HCT116 (cell line): Measurements from ENCODE around the gene NHERF1. TPM values are rescaled to one million over a fixed set of nuclear protein-coding genes. Genes with fewer than 3 reads are reported as not detected.

ENCODE experiments used
- ATAC-seq: fragments of 200-7000 bp; cut with Tn5 transposase; 2 replicates; pipeline ENCODE4 v1.9.1; 2020; ENCODE audit warnings: mild to moderate bottlenecking, moderate library complexity
- Bru-seq: library from RNA; stranded (reverse); fragments of 400-500 nt; gene quantifications from one replicate; lab custom pipeline; 2021; lab: Mats Ljungman, UMichigan
- BruChase-seq, 2 experiments: library from RNA; stranded (reverse); fragments of 400-500 nt; gene quantifications; one replicate each; lab custom pipeline; 2021; lab: Mats Ljungman, UMichigan
- BruUV-seq: library from RNA; stranded (reverse); fragments of 400-500 nt; replicated peaks from 2 replicates; lab custom pipeline; 2021; lab: Mats Ljungman, UMichigan
- CTCF ChIA-PET: fragments of 300-600 bp; sonication (Branson Sonifier 250); formaldehyde crosslinking; loops from one replicate; lab custom pipeline; 2021; ENCODE audit warnings: antibody characterized with exemption; lab: Charles Lee
- POLR2A ChIA-PET: fragments of 300-600, 350-600 bp; sonication (Branson Sonifier 250); formaldehyde crosslinking; loops from one replicate; lab custom pipeline; 2021; ENCODE audit warnings: antibody characterized with exemption; lab: Charles Lee
- RAD21 ChIA-PET, 2 experiments: fragments of 300-600 bp; sonication (Branson Sonifier 250); formaldehyde crosslinking; loops; one replicate each; lab custom pipeline; 2023; ENCODE audit warnings: low total read pairs in 2 of 2; ENCODE audit not compliant: uncharacterized antibody in 2 of 2, unreplicated experiment in 2 of 2, low non-redundant PET in 1 of 2; lab: Charles Lee
- DNase-seq: peaks from one replicate; pipeline ENCODE4 v3.0.0-alpha.2; 2010; ENCODE audit warnings: low read depth, low spot score
- H2AFZ ChIP-seq: fragments of 200-600 bp; shearing (Covaris generic), sonication (generic); 2 replicates; pipeline ENCODE4 v1.6.1; 2017; ENCODE audit warnings: low read depth, mixed run types, mixed read lengths, antibody characterized with exemption, low read length; ENCODE audit not compliant: poor library complexity, severe bottlenecking
- H3K27ac ChIP-seq: 2 replicates; pipeline ENCODE4 v1.5.1; 2012; ENCODE audit warnings: low read depth, low read length
- H3K27me3 ChIP-seq: fragments of 200-600 bp; sonication (generic); 2 replicates; pipeline ENCODE4 v1.6.1; 2016; ENCODE audit warnings: mixed run types, low read length, mixed read lengths; ENCODE audit not compliant: insufficient read depth
- H3K36me3 ChIP-seq, 2 experiments: fragments of 200-500 bp in 1 of 2; fragments of 200-600 bp in 1 of 2; sonication (Bioruptor generic) in 1 of 2; sonication (generic) in 1 of 2; 2 replicates each; pipeline versions ENCODE4 v1.5.1 to v1.6.1; 2014 to 2016; ENCODE audit warnings: low read length in 2 of 2, inconsistent platforms in 1 of 2, mixed read lengths in 1 of 2, mixed run types in 1 of 2; ENCODE audit not compliant: insufficient read depth in 2 of 2, control insufficient read depth in 1 of 2
- H3K4me1 ChIP-seq, 2 experiments: fragments of 200-600 bp in 1 of 2; sonication (generic) in 1 of 2; 2 replicates each; pipeline versions ENCODE4 v1.5.1 to v1.6.1; 2012 to 2017; ENCODE audit warnings: low read length in 2 of 2, inconsistent platforms in 1 of 2, mild to moderate bottlenecking in 1 of 2, mixed read lengths in 1 of 2, mixed run types in 1 of 2, moderate library complexity in 1 of 2; ENCODE audit not compliant: insufficient read depth in 2 of 2, control insufficient read depth in 1 of 2
- H3K4me2 ChIP-seq: fragments of 200-600 bp; sonication (generic); 2 replicates; pipeline ENCODE4 v1.6.1; 2017; ENCODE audit warnings: mixed run types, low read length, mixed read lengths
- H3K4me3 ChIP-seq, 2 experiments: fragments of 200-600 bp in 1 of 2; sonication (generic) in 1 of 2; replicated peaks in 1 of 2; 2 replicates each; pipeline ENCODE4 v1.5.1; 2011 to 2016; ENCODE audit warnings: low read length in 2 of 2, control low read depth in 1 of 2, low read depth in 1 of 2, mild to moderate bottlenecking in 1 of 2, mixed read lengths in 1 of 2, mixed run types in 1 of 2
- H3K79me2 ChIP-seq: fragments of 200-600 bp; sonication (generic); 2 replicates; pipeline ENCODE4 v1.6.1; 2017; ENCODE audit warnings: mild to moderate bottlenecking, mixed run types, low read length, moderate library complexity, mixed read lengths; ENCODE audit not compliant: insufficient read depth
- H3K9ac ChIP-seq: fragments of 200-600 bp; sonication (generic); 2 replicates; pipeline ENCODE4 v1.6.1; 2016; ENCODE audit warnings: low read length, mixed read lengths
- H3K9me2 ChIP-seq: fragments of 200-600 bp; sonication (generic), shearing (Covaris generic); 2 replicates; pipeline ENCODE4 v1.6.1; 2017; ENCODE audit warnings: mixed run types, mild to moderate bottlenecking, moderate library complexity; ENCODE audit not compliant: insufficient read depth
- H3K9me3 ChIP-seq, 2 experiments: fragments of 200-500 bp in 1 of 2; fragments of 200-600 bp in 1 of 2; sonication (Bioruptor generic) in 1 of 2; sonication (generic) in 1 of 2; 2 replicates each; pipeline ENCODE4 v1.6.1; 2014 to 2017; ENCODE audit warnings: low read length in 2 of 2, mixed read lengths in 2 of 2, inconsistent platforms in 1 of 2, low read depth in 1 of 2, mild to moderate bottlenecking in 1 of 2, mixed run types in 1 of 2, moderate library complexity in 1 of 2; ENCODE audit not compliant: control insufficient read depth in 1 of 2, insufficient read depth in 1 of 2
- H4K20me1 ChIP-seq: fragments of 200-600 bp; sonication (generic), shearing (Covaris generic); 2 replicates; pipeline ENCODE4 v1.6.1; 2017; ENCODE audit warnings: mixed run types, mild to moderate bottlenecking, moderate library complexity; ENCODE audit not compliant: insufficient read depth
- ATF3 ChIP-seq: IDR thresholded peaks from 2 replicates; pipeline ENCODE4 v1.6.1; 2012
- CBX3 ChIP-seq: IDR thresholded peaks from 2 replicates; pipeline ENCODE4 v1.6.1; 2012; ENCODE audit warnings: low read depth
- CEBPB ChIP-seq: IDR thresholded peaks from 2 replicates; pipeline ENCODE4 v1.6.1; 2012; ENCODE audit warnings: low read depth
- EGR1 ChIP-seq: IDR thresholded peaks from 2 replicates; pipeline ENCODE4 v1.6.1; 2012; ENCODE audit warnings: low read depth
- ELF1 ChIP-seq: IDR thresholded peaks from 2 replicates; pipeline ENCODE4 v1.6.1; 2012; ENCODE audit warnings: low read depth, borderline replicate concordance
- EZH2 ChIP-seq: fragments of 200-600 bp; sonication (generic); IDR thresholded peaks from 2 replicates; pipeline ENCODE4 v1.6.1; 2017; ENCODE audit warnings: antibody characterized with exemption, mixed run types
- EZH2phosphoT487 ChIP-seq: fragments of 200-600 bp; IDR thresholded peaks from 2 replicates; pipeline ENCODE4 v1.6.1; 2018; ENCODE audit warnings: antibody characterized with exemption, borderline replicate concordance
- FOSL1 ChIP-seq: IDR thresholded peaks from 2 replicates; pipeline ENCODE4 v1.6.1; 2012; ENCODE audit warnings: low read depth
- POLR2AphosphoS5 ChIP-seq: IDR thresholded peaks from 2 replicates; pipeline ENCODE4 v1.6.1; 2011; ENCODE audit warnings: mild to moderate bottlenecking, low read depth, low read length, moderate library complexity
- SIN3A ChIP-seq: IDR thresholded peaks from 2 replicates; pipeline ENCODE4 v1.6.1; 2012; ENCODE audit warnings: low read depth
- SRF ChIP-seq: IDR thresholded peaks from 2 replicates; pipeline ENCODE4 v1.6.1; 2012; ENCODE audit warnings: low read depth
- TCF7L2 ChIP-seq: IDR thresholded peaks from 2 replicates; pipeline ENCODE4 v1.7.0; 2011; ENCODE audit warnings: borderline replicate concordance, inconsistent platforms; ENCODE audit not compliant: insufficient read depth, insufficient read length; ENCODE audit errors: extremely low read depth
- YY1 ChIP-seq: IDR thresholded peaks from 2 replicates; pipeline ENCODE4 v1.6.1; 2011; ENCODE audit warnings: low read length, low read depth, moderate library complexity, mild to moderate bottlenecking; ENCODE audit not compliant: insufficient replicate concordance; ENCODE audit errors: extremely low read depth
- ZFX ChIP-seq: fragments of 450-650 bp; IDR thresholded peaks from 2 replicates; pipeline ENCODE4 v1.6.1; 2017
- intact Hi-C: fragments of 100-400 bp; cut with micrococcal nuclease; formaldehyde crosslinking; loops from 2 replicates; pipeline ENCODE4 v1.10.0; 2022
- long read RNA-seq: library from polyadenylated mRNA; unstranded; transcript quantifications from one replicate; pipeline ENCODE4 v2.0.0, GENCODE V29; 2021; ENCODE audit not compliant: unreplicated experiment
- polyA plus RNA-seq: library from polyadenylated mRNA; unstranded; fragments of >200 nt; gene quantifications from 2 replicates; pipeline ENCODE4 v1.2.1, GENCODE V29; 2012; ENCODE audit warnings: missing spikeins
- total RNA-seq: library from RNA; stranded (reverse); gene quantifications from one replicate; pipeline ENCODE4 v1.2.1, GENCODE V29; 2021; ENCODE audit not compliant: unreplicated experiment
- TF ChIP-seq, protein P1 (sequence below): IDR thresholded peaks from 2 replicates; pipeline ENCODE4 v1.6.1; 2012; ENCODE audit warnings: low read depth
- TF ChIP-seq, protein P2 (sequence below): IDR thresholded peaks from 2 replicates; pipeline ENCODE4 v1.6.1; 2012
- TF ChIP-seq, protein P3 (sequence below): IDR thresholded peaks from 2 replicates; pipeline ENCODE4 v1.6.1; 2011; ENCODE audit warnings: mild to moderate bottlenecking, low read length, moderate library complexity; ENCODE audit not compliant: insufficient replicate concordance; ENCODE audit errors: extremely low read depth

The NHERF1 gene
- total RNA-seq, result 129 TPM
- polyA plus RNA-seq, result 71.3 and 81.9 TPM in 2 replicates
- Bru-seq, nascent RNA, result percentile 64 among the genes with signal in this experiment
- percentile 78 among the genes with signal in this experiment for BruChase-seq, experiment 1, labeled RNA remaining after a 6-hour chase
- BruChase-seq, experiment 2, labeled RNA remaining after a 2-hour chase, result percentile 77 among the genes with signal in this experiment
- long read RNA-seq, transcript SLC9A3R1-201 (6 exons, 1,969 nt), result major isoform, 199 of 236 reads
- long read RNA-seq, partial matches to known transcripts, result 22 of 236 reads
- long read RNA-seq, other reads (novel, unspliced or antisense), result 13 of 236 reads

- Histone ChIP-seq H4K20me1 (peaks cover 3% of the 10 kb centered on the region; the same call in 1 of the 2 replicates), H3K27me3 (no peaks in the 10 kb centered on the region), H3K27ac (peak within 1 kb of the TSS; percentile 81), H3K9me2 (no peaks in the 10 kb centered on the region), H2AFZ (no peak within 1 kb of the TSS), H3K9me3 (no peaks in the 10 kb centered on the region), H3K4me3 (peak within 1 kb of the TSS; percentile 74 to 90), H3K79me2 (peaks cover 51% of the 10 kb centered on the region), H3K36me3 (peaks cover 0 to 2% of the 10 kb centered on the region in 2 experiments; a peak in 2 of 4 replicates), H3K4me1 (peaks cover 35 to 61% of the 10 kb centered on the region in 2 experiments), H3K9ac (peak within 1 kb of the TSS; percentile 79), H3K4me2 (peak within 1 kb of the TSS; percentile 87)
- intact Hi-C loops, result no loop called here
- peak; percentile 90 for ATAC-seq
- ChIA-PET POLR2A (interaction anchor here (1.2 to 3.2 kb wide), 5 partner anchors 11 to 124 kb away, joined by 4 to 18 read pairs (median 9); partner anchors contain the start of genes FDXR, NAT9 and RAB37), CTCF (interaction anchor here (1.5 to 1.9 kb wide), 4 partner anchors 12 to 91 kb away, joined by 6 to 8 read pairs (median 6); partner anchors contain the start of genes NAT9 and RAB37), RAD21 (no interaction called here)
- TSS peak; percentile 64 for BruUV-seq
- DNase-seq, result peak; percentile 77
- TF ChIP-seq, protein P1, sequence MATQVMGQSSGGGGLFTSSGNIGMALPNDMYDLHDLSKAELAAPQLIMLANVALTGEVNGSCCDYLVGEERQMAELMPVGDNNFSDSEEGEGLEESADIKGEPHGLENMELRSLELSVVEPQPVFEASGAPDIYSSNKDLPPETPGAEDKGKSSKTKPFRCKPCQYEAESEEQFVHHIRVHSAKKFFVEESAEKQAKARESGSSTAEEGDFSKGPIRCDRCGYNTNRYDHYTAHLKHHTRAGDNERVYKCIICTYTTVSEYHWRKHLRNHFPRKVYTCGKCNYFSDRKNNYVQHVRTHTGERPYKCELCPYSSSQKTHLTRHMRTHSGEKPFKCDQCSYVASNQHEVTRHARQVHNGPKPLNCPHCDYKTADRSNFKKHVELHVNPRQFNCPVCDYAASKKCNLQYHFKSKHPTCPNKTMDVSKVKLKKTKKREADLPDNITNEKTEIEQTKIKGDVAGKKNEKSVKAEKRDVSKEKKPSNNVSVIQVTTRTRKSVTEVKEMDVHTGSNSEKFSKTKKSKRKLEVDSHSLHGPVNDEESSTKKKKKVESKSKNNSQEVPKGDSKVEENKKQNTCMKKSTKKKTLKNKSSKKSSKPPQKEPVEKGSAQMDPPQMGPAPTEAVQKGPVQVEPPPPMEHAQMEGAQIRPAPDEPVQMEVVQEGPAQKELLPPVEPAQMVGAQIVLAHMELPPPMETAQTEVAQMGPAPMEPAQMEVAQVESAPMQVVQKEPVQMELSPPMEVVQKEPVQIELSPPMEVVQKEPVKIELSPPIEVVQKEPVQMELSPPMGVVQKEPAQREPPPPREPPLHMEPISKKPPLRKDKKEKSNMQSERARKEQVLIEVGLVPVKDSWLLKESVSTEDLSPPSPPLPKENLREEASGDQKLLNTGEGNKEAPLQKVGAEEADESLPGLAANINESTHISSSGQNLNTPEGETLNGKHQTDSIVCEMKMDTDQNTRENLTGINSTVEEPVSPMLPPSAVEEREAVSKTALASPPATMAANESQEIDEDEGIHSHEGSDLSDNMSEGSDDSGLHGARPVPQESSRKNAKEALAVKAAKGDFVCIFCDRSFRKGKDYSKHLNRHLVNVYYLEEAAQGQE, result no peak
- TF ChIP-seq POLR2AphosphoS5 (peak; percentile 100), YY1 (peak; percentile 76), FOSL1 (no peak), EGR1 (no peak), EZH2 (no peak), ZFX (peak; percentile 52; the same call in 1 of the 2 replicates), ATF3 (no peak), CEBPB (no peak), ELF1 (no peak), SIN3A (peak; percentile 96), TCF7L2 (no peak), EZH2phosphoT487 (no peak), CBX3 (no peak), SRF (no peak)
- TF ChIP-seq, protein P2, sequence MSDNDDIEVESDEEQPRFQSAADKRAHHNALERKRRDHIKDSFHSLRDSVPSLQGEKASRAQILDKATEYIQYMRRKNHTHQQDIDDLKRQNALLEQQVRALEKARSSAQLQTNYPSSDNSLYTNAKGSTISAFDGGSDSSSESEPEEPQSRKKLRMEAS, result peak; percentile 63
- TF ChIP-seq, protein P3, sequence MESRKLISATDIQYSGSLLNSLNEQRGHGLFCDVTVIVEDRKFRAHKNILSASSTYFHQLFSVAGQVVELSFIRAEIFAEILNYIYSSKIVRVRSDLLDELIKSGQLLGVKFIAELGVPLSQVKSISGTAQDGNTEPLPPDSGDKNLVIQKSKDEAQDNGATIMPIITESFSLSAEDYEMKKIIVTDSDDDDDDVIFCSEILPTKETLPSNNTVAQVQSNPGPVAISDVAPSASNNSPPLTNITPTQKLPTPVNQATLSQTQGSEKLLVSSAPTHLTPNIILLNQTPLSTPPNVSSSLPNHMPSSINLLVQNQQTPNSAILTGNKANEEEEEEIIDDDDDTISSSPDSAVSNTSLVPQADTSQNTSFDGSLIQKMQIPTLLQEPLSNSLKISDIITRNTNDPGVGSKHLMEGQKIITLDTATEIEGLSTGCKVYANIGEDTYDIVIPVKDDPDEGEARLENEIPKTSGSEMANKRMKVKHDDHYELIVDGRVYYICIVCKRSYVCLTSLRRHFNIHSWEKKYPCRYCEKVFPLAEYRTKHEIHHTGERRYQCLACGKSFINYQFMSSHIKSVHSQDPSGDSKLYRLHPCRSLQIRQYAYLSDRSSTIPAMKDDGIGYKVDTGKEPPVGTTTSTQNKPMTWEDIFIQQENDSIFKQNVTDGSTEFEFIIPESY, result no peak
These were observed at the start of gene NHERF1 for GRCh38 chr17:74748529-74749278. Gene NHERF1 (plus strand): TSS chr17:74748628. CDS start chr17:74748847, 219 bp downstream.
